K562 (cell line): Measurements from ENCODE around the gene C1orf50. TPM values are rescaled to one million over a fixed set of nuclear protein-coding genes. Genes with fewer than 3 reads are reported as not detected.

Experiments
- GABPB1 ChIP-seq: sonication (generic); formaldehyde crosslinking; IDR thresholded peaks from 2 replicates; pipeline ENCODE4 v1.8.0; 2022; ENCODE audit warnings: mild to moderate bottlenecking, missing genetic modification reagents
- KLF16 ChIP-seq: IDR thresholded peaks from 2 replicates; pipeline ENCODE4 v1.6.1; 2016; ENCODE audit warnings: antibody characterized with exemption
- L3MBTL2 ChIP-seq: fragments of 450-650 bp; IDR thresholded peaks from 2 replicates; pipeline ENCODE4 v1.6.1; 2016; ENCODE audit warnings: mild to moderate bottlenecking, moderate library complexity
- SMARCA4 ChIP-seq: fragments of 450-650 bp; IDR thresholded peaks from 2 replicates; pipeline ENCODE4 v1.6.1; 2016
- SRSF1 ChIP-seq: fragments of 200-400 bp; formaldehyde crosslinking; IDR thresholded peaks from 2 replicates; pipeline ENCODE4 v1.6.1; 2017; ENCODE audit warnings: mild to moderate bottlenecking, low read depth, low read length, moderate library complexity
- TEAD4 ChIP-seq, 2 experiments: sonication (generic) in 1 of 2; formaldehyde crosslinking in 1 of 2; IDR thresholded peaks; 2 replicates each; pipeline versions ENCODE4 v1.6.1 to v1.8.0; 2012 to 2022; ENCODE audit warnings: borderline replicate concordance in 1 of 2, inconsistent platforms in 1 of 2, low read length in 1 of 2, mild to moderate bottlenecking in 1 of 2, missing genetic modification reagents in 1 of 2
- ZNF217 ChIP-seq: sonication (generic); formaldehyde crosslinking; IDR thresholded peaks from 2 replicates; pipeline ENCODE4 v1.8.0; 2022; ENCODE audit warnings: mild to moderate bottlenecking, missing genetic modification reagents
- ZNF224 ChIP-seq: sonication (generic); formaldehyde crosslinking; IDR thresholded peaks from 2 replicates; pipeline ENCODE4 v1.8.0; 2022; ENCODE audit warnings: mild to moderate bottlenecking, missing genetic modification reagents
- ZNF316 ChIP-seq: fragments of 450-650 bp; IDR thresholded peaks from 2 replicates; pipeline ENCODE4 v1.6.1; 2016
- polyA plus RNA-seq, 8 experiments: library from polyadenylated mRNA; depleted of rRNA in 4 of 8; stranded (reverse) in 5 of 8; unstranded in 3 of 8; fragments of >200 nt; fragmentation: Nextera tagmentation in 2 of 8; fragmentation: Illumina TruSeq in 1 of 8; extraction: Ambion mirVana in 2 of 8; extraction: Trizol in 1 of 8; gene quantifications; 2 replicates each; pipeline versions ENCODE4 v1.2.1 to v1.2.3, GENCODE V29; 2011 to 2014; ENCODE audit warnings: inconsistent platforms in 1 of 8, missing spikeins in 1 of 8
- total RNA-seq, 7 experiments: library from RNA; depleted of rRNA in 6 of 7; stranded (reverse); fragments of >200 nt in 6 of 7; fragmentation: Illumina TruSeq in 2 of 7; extraction: Trizol in 2 of 7; gene quantifications; 2 replicates each; pipeline versions ENCODE4 v1.2.1 to v1.2.3, GENCODE V29; 2011 to 2021; ENCODE audit warnings: low replicate concordance in 1 of 7
- TF ChIP-seq, protein P1 (sequence below): fragments of 450-650 bp; IDR thresholded peaks from 2 replicates; pipeline ENCODE4 v1.6.1; 2016; ENCODE audit warnings: low read depth
- TF ChIP-seq, protein P2 (sequence below): fragments of 450-650 bp; formaldehyde crosslinking; conservative IDR thresholded peaks from 2 replicates; pipeline ENCODE4 v1.4.0; 2022; ENCODE audit warnings: mild to moderate bottlenecking, missing genetic modification characterization

The C1orf50 gene
- total and polyA plus RNA-seq, 9 of the 15 experiments (the other 6 are each of a cell fraction or from before 2014, with no cell fraction given) = 0.55 to 13.9 (median 5.2) TPM

DNA sequence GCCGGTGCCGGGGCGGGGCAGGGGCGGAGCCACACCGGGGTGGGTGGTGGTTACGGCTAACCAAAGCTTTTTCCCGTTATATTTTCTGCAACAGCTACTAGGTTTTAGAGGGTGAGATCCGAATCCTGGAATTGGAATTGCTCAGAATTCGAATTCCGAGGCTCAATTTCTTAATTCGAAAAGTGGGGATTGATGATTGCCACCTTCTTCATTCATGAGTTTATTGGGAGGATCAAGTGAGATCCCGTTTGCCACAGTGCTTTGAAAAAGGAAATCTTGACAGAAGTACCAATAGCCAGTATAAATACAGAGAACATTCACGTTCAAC is 50.4 kb downstream of the C1orf50 start (continued):
- TF ChIP-seq TEAD4 (IDR thresholded peaks at IDR 0.05; ENCODE audit: low read length) (no peak), TEAD4 (CRISPR knock-in tag; IDR thresholded peaks at IDR 0.05; ENCODE audit: borderline replicate concordance) (no peak), KLF16 (no peak), SMARCA4 (0 out of 2 replicates have a peak, but pooled peaks have one; percentile 18), L3MBTL2 (no peak), SRSF1 (no peak), ZNF316 (no peak), GABPB1 (CRISPR knock-in tag) (no peak), ZNF224 (no peak), ZNF217 (no peak)
- TF ChIP-seq, protein P1, sequence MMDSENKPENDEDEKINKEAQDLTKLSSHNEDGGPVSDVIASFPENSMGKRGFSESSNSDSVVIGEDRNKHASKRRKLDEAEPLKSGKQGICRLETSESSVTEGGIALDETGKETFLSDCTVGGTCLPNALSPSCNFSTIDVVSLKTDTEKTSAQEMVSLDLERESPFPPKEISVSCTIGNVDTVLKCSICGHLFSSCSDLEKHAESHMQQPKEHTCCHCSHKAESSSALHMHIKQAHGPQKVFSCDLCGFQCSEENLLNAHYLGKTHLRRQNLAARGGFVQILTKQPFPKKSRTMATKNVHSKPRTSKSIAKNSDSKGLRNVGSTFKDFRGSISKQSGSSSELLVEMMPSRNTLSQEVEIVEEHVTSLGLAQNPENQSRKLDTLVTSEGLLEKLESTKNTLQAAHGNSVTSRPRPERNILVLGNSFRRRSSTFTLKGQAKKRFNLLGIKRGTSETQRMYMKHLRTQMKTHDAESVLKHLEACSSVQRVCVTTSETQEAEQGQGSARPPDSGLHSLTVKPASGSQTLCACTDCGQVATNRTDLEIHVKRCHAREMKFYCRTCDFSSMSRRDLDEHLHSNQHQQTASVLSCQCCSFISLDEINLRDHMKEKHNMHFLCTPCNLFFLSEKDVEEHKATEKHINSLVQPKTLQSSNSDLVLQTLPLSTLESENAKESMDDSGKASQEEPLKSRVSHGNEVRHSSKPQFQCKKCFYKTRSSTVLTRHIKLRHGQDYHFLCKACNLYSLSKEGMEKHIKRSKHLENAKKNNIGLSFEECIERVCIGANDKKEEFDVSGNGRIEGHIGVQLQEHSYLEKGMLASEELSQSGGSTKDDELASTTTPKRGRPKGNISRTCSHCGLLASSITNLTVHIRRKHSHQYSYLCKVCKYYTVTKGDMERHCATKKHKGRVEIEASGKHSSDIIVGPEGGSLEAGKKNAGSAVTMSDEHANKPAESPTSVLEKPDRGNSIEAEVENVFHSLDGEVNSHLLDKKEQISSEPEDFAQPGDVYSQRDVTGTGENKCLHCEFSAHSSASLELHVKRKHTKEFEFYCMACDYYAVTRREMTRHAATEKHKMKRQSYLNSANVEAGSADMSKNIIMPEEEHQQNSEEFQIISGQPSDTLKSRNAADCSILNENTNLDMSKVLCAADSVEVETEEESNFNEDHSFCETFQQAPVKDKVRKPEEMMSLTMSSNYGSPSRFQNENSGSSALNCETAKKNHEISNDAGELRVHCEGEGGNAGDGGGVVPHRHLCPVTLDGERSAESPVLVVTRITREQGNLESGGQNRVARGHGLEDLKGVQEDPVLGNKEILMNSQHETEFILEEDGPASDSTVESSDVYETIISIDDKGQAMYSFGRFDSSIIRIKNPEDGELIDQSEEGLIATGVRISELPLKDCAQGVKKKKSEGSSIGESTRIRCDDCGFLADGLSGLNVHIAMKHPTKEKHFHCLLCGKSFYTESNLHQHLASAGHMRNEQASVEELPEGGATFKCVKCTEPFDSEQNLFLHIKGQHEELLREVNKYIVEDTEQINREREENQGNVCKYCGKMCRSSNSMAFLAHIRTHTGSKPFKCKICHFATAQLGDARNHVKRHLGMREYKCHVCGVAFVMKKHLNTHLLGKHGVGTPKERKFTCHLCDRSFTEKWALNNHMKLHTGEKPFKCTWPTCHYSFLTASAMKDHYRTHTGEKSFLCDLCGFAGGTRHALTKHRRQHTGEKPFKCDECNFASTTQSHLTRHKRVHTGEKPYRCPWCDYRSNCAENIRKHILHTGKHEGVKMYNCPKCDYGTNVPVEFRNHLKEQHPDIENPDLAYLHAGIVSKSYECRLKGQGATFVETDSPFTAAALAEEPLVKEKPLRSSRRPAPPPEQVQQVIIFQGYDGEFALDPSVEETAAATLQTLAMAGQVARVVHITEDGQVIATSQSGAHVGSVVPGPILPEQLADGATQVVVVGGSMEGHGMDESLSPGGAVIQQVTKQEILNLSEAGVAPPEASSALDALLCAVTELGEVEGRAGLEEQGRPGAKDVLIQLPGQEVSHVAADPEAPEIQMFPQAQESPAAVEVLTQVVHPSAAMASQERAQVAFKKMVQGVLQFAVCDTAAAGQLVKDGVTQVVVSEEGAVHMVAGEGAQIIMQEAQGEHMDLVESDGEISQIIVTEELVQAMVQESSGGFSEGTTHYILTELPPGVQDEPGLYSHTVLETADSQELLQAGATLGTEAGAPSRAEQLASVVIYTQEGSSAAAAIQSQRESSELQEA = no peak
- TF ChIP-seq, protein P2, sequence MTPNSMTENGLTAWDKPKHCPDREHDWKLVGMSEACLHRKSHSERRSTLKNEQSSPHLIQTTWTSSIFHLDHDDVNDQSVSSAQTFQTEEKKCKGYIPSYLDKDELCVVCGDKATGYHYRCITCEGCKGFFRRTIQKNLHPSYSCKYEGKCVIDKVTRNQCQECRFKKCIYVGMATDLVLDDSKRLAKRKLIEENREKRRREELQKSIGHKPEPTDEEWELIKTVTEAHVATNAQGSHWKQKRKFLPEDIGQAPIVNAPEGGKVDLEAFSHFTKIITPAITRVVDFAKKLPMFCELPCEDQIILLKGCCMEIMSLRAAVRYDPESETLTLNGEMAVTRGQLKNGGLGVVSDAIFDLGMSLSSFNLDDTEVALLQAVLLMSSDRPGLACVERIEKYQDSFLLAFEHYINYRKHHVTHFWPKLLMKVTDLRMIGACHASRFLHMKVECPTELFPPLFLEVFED (CRISPR knock-in tag) = no peak
